SK-N-MC (cell line): ENCODE measurements around the gene PRKD3.

Experiments used
- EZH2 ChIP-seq: fragments of 200-600 bp; sonication (generic); IDR thresholded peaks from one replicate; pipeline ENCODE4 v1.6.1; 2017; ENCODE audit warnings: antibody characterized with exemption
- POLR2AphosphoS5 ChIP-seq: IDR thresholded peaks from 2 replicates; pipeline ENCODE4 v1.6.1; 2012; ENCODE audit warnings: mild to moderate bottlenecking, low read depth, low read length, borderline replicate concordance

DNA sequence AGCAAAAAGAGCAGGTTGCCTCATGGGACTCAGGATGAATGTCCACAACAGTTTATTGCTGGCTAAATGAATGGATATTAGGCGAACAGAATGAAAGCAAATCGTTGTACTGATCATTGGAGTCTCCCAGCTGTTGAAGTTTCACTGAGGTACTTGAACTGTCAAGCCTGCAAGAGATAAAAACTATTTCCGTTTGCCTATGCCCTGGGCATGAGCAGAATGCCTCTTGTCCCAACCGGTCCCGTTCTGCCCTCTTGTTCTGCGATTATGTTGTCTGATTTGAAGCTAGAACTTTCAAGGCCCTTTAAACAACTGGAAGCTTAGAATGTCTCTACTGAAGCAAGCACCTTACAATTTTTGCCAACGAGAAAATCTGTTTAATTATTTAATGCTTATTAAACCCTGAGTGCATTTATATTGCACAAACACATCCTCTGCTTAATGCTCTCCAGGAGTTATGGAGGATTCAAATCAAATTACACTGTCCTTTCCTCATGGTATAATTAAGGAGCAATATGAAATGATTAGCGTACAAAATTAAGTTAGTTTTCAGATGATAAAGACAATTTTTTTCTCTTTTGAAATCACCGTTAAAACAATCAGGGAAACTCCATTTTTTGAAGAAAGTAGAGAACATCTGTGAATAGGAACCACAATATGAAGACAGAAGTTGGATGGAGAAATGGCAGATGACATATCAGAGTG is 37.5 kb upstream of the PRKD3 start:
- TF ChIP-seq EZH2: no peak
- no peak for TF ChIP-seq POLR2AphosphoS5
